Endothelial cell of umbilical vein (primary cell): ENCODE measurements around the gene SELENOM. TPM values are rescaled to one million over a fixed set of nuclear protein-coding genes. Genes with fewer than 3 reads are reported as not detected.

Experiments used
- BruUV-seq: library from RNA; stranded (reverse); fragments of 400-500 nt; replicated peaks from 2 replicates; lab custom pipeline; 2021; lab: Mats Ljungman, UMichigan
- CTCF ChIA-PET: fragments of 300-600, 350-600 bp; sonication (Branson Sonifier 250); formaldehyde crosslinking; loops from one replicate; lab custom pipeline; 2021; ENCODE audit warnings: antibody characterized with exemption, inconsistent platforms; lab: Charles Lee
- POLR2A ChIA-PET: fragments of 300-600, 350-600 bp; sonication (Branson Sonifier 250); formaldehyde crosslinking; loops from one replicate; lab custom pipeline; 2021; ENCODE audit warnings: antibody characterized with exemption, inconsistent platforms; lab: Charles Lee
- DNase-seq: peaks from one replicate; pipeline ENCODE4 v3.0.0-alpha.2; 2011; ENCODE audit warnings: low read depth, low spot score
- FAIRE-seq: peaks from 2 replicates; lab custom pipeline; 2011; peaks lifted over from hg19 to GRCh38; lab: Jason Lieb, UNC
- H2AFZ ChIP-seq: 2 replicates; pipeline ENCODE4 v1.6.0; 2012; ENCODE audit warnings: low read depth, low read length, control low read depth, inconsistent platforms
- H3K27ac ChIP-seq: 2 replicates; pipeline ENCODE4 v1.5.1; 2011; ENCODE audit warnings: low read depth, mild to moderate bottlenecking, control low read depth, low read length, moderate library complexity; ENCODE audit not compliant: insufficient read depth
- H3K27me3 ChIP-seq, 2 experiments: 2 replicates each; pipeline versions ENCODE4 v1.6.0 to v1.6.1; 2011; ENCODE audit warnings: low read length in 2 of 2, mixed read lengths in 1 of 2; ENCODE audit not compliant: control insufficient read depth in 2 of 2, insufficient read depth in 2 of 2
- H3K36me3 ChIP-seq, 2 experiments: 2 replicates in 1 of 2; 3 replicates in 1 of 2; pipeline ENCODE4 v1.5.1; 2011; ENCODE audit warnings: low read length in 2 of 2, mild to moderate bottlenecking in 1 of 2, moderate library complexity in 1 of 2; ENCODE audit not compliant: control insufficient read depth in 2 of 2, insufficient read depth in 2 of 2; ENCODE audit errors: extremely low read depth in 1 of 2
- H3K4me1 ChIP-seq: 3 replicates; pipeline ENCODE4 v1.5.1; 2011; ENCODE audit warnings: mild to moderate bottlenecking, low read length; ENCODE audit not compliant: control insufficient read depth, insufficient read depth; ENCODE audit errors: extremely low read depth
- H3K4me2 ChIP-seq: 2 replicates; pipeline ENCODE4 v1.6.1; 2011; ENCODE audit warnings: low read length, control low read depth, mixed read lengths; ENCODE audit not compliant: insufficient read depth
- H3K4me3 ChIP-seq, 3 experiments: fragments of 200-600 bp in 1 of 3; sonication (generic), shearing (Covaris generic) in 1 of 3; replicated peaks in 1 of 3; 2 replicates each; pipeline ENCODE4 v1.5.1; 2011 to 2016; ENCODE audit warnings: control low read depth in 3 of 3, low read length in 3 of 3, mild to moderate bottlenecking in 2 of 3, inconsistent platforms in 1 of 3, low read depth in 1 of 3, moderate library complexity in 1 of 3; ENCODE audit not compliant: insufficient read depth in 1 of 3
- H3K79me2 ChIP-seq: 2 replicates; pipeline ENCODE4 v1.6.0; 2012; ENCODE audit warnings: low read length, inconsistent platforms; ENCODE audit not compliant: control insufficient read depth, insufficient read depth
- H3K9ac ChIP-seq: replicated peaks from 2 replicates; pipeline ENCODE3; 2011; ENCODE audit warnings: low read length, control low read depth; ENCODE audit not compliant: insufficient read depth; ENCODE audit errors: extremely low read depth
- H3K9me1 ChIP-seq: replicated peaks from 3 replicates; pipeline ENCODE4 v1.6.0; 2011; ENCODE audit warnings: mild to moderate bottlenecking, low read length; ENCODE audit not compliant: control insufficient read depth, insufficient read depth; ENCODE audit errors: extremely low read depth
- H3K9me3 ChIP-seq: replicated peaks from 2 replicates; pipeline ENCODE4 v1.5.1; 2012; ENCODE audit warnings: low read length, inconsistent platforms; ENCODE audit not compliant: control insufficient read depth, insufficient read depth
- H4K20me1 ChIP-seq: replicated peaks from 2 replicates; pipeline ENCODE3; 2011; ENCODE audit warnings: mild to moderate bottlenecking, low read length; ENCODE audit not compliant: control insufficient read depth, insufficient read depth; ENCODE audit errors: extremely low read depth
- EZH2 ChIP-seq: IDR thresholded peaks from 2 replicates; pipeline ENCODE4 v1.6.1; 2012; ENCODE audit warnings: borderline replicate concordance, low read depth, mild to moderate bottlenecking, moderate library complexity, low read length, inconsistent platforms; ENCODE audit not compliant: severe bottlenecking
- FOS ChIP-seq: IDR thresholded peaks from 2 replicates; pipeline ENCODE4 v1.6.1; 2011; ENCODE audit warnings: mild to moderate bottlenecking, low read length, moderate library complexity, borderline replicate concordance; ENCODE audit not compliant: insufficient read depth
- JUN ChIP-seq: IDR thresholded peaks from 2 replicates; pipeline ENCODE4 v1.6.1; 2011; ENCODE audit warnings: borderline replicate concordance, low read depth; ENCODE audit not compliant: insufficient read length, insufficient read depth
- MYC ChIP-seq: IDR thresholded peaks from one replicate; pipeline ENCODE4 v1.6.1; 2011; ENCODE audit warnings: mild to moderate bottlenecking, low read depth, low read length
- POLR2A ChIP-seq: IDR thresholded peaks from 2 replicates; pipeline ENCODE4 v1.6.1; 2012; ENCODE audit warnings: low read depth, mild to moderate bottlenecking, control low read depth, low read length
- dilution Hi-C: fragments of 300-500 bp; cut with MboI; formaldehyde crosslinking; loops from one replicate; pipeline ENCODE4 v1.15.0; 2019; ENCODE audit warnings: low sequenced_read_pairs; ENCODE audit not compliant: extremely low pct_ligation_motif_present
- intact Hi-C: fragments of 100-400 bp; cut with micrococcal nuclease; formaldehyde crosslinking; loops from one replicate; pipeline ENCODE4 v1.10.0; 2022
- polyA plus RNA-seq, 4 experiments: library from polyadenylated mRNA; depleted of rRNA in 3 of 4; stranded (reverse) in 3 of 4; unstranded in 1 of 4; fragments of >200 nt; gene quantifications; 2 replicates each; pipeline versions ENCODE4 v1.2.1 to v1.2.3, GENCODE V29; 2011 to 2012; ENCODE audit warnings: missing spikeins in 1 of 4
- total RNA-seq: library from RNA; stranded (reverse); gene quantifications from 2 replicates; pipeline ENCODE4 v1.2.3, GENCODE V29; 2021
- TF ChIP-seq, protein P1 (sequence below), 2 donors: IDR thresholded peaks; 1 replicate in 1 of 2; 2 replicates in 1 of 2; pipeline ENCODE4 v1.5.1; 2011; ENCODE audit warnings: low read length in 2 of 2, mild to moderate bottlenecking in 2 of 2, moderate library complexity in 2 of 2, control low read depth in 1 of 2, inconsistent platforms in 1 of 2, low read depth in 1 of 2; ENCODE audit not compliant: insufficient read depth in 1 of 2; ENCODE audit errors: extremely low read depth in 1 of 2
- TF ChIP-seq, protein P2 (sequence below): IDR thresholded peaks from 2 replicates; pipeline ENCODE4 v1.6.1; 2011; ENCODE audit not compliant: insufficient read depth, insufficient read length

SELENOM gene
- total and polyA plus RNA-seq, 2 donors (not counting 3 experiments of a cell fraction or from before 2014, with no cell fraction given): 29.6 to 87.1 TPM

DNA sequence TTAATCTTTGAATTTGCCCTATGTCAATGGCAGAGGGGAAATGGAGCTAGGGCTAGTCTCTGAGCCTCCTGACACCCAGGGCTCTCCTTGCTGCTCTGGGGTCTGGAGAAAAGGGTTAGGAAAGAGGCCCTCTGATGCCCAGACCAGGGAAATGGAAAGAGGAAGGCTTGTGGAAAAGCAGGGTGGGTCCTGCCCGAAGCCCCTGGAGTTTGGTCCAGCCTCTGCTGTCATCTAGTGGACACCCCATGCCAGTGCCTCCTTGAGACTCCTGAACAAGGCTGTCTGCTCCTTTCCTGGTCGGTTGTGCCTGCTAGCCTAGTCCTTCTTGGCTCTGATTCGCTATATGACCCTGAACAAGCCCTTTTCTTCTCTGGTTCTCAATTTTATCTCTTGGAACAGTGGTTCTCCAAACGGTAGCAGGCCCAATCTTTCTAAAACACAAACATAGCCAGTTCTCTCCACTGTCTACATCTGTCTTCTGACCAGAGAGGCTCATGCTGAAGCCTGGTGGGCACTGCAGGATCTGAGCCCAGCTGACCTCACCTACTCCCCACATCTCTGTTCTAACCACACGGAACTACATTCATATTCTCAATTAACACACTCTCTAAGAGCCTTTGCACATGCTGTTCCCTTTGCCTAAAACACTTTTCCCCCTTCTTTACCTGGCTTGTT lies 41.7 kb upstream of the SELENOM start:
- peak; percentile 84 for DNase-seq
- peaks cover 8% of the 10 kb centered on the region for H3K4me1 ChIP-seq
- H3K9ac ChIP-seq: peak overlapping the region; percentile 40
- H2AFZ ChIP-seq: peak overlapping the region; percentile 73
- CTCF ChIA-PET: interaction anchor here (0.7 to 17.9 kb wide), 32 partner anchors 8 to 386 kb away, joined by 3 to 231 read pairs (median 6); partner anchors contain the start of genes LIMK2, MORC2, PLA2G3 and RNF185
- no peaks in the 10 kb centered on the region for H3K9me3 ChIP-seq
- H3K36me3 ChIP-seq: no peaks in the 10 kb centered on the region
- no peaks in the 10 kb centered on the region for H3K9me1 ChIP-seq
- TF ChIP-seq, protein P1, sequence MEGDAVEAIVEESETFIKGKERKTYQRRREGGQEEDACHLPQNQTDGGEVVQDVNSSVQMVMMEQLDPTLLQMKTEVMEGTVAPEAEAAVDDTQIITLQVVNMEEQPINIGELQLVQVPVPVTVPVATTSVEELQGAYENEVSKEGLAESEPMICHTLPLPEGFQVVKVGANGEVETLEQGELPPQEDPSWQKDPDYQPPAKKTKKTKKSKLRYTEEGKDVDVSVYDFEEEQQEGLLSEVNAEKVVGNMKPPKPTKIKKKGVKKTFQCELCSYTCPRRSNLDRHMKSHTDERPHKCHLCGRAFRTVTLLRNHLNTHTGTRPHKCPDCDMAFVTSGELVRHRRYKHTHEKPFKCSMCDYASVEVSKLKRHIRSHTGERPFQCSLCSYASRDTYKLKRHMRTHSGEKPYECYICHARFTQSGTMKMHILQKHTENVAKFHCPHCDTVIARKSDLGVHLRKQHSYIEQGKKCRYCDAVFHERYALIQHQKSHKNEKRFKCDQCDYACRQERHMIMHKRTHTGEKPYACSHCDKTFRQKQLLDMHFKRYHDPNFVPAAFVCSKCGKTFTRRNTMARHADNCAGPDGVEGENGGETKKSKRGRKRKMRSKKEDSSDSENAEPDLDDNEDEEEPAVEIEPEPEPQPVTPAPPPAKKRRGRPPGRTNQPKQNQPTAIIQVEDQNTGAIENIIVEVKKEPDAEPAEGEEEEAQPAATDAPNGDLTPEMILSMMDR (IDR thresholded peaks at IDR 0.05; ENCODE audit: extremely low read depth in 1 of 2, insufficient read depth in 1 of 2, low read depth in 1 of 2, low read length in 2 of 2): peak; percentile 97 to 99
- no peak for TF ChIP-seq POLR2A
- H4K20me1 ChIP-seq: no peaks in the 10 kb centered on the region
- intact Hi-C loops: loop anchor here (1.0 to 5.0 kb wide), 7 partner anchors 42 to 386 kb away; partner anchors contain the start of genes MORC2, SELENOM and TUG1
- H3K4me3 ChIP-seq: no peak overlapping the region
- BruUV-seq: no TSS peak
- FAIRE-seq: peak; percentile 96
- POLR2A ChIA-PET: interaction anchor here (1.3 kb wide), 1 partner anchor 9 kb away, joined by 5 read pairs; the partner anchor contains the start of gene PLA2G3
- H3K79me2 ChIP-seq: no peaks in the 10 kb centered on the region
- dilution Hi-C loops: no loop called here
- H3K27me3 ChIP-seq: no peaks in the 10 kb centered on the region
- peak overlapping the region; percentile 62 for H3K27ac ChIP-seq
- H3K4me2 ChIP-seq: peak overlapping the region; percentile 57

DNA sequence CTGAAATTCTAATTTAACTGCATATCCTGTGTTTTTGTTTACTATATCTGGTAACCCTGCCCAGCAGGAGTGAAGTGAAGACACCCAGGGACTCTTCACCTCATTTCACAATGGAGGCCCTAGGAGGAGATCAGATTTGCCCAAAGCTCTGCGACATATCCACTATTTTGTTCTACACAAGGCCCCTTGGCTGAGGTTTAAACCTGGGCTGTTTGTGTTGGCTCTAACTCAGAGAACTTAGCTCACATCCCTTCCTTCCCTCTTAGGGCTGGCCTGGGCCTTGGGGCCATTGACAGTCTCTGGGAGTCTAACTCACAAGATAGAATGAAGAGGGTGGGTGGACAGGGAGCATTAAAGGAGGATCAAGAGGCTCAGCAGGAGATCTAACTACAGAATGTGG lies 41.1 kb upstream of the SELENOM start:
- TSS peak; percentile 17 for BruUV-seq
- ChIA-PET CTCF (interaction anchor here (0.6 to 17.9 kb wide), 30 partner anchors 8 to 514 kb away, joined by 3 to 231 read pairs (median 6); partner anchors contain the start of genes MORC2, PLA2G3, RNF185 and SELENOM), POLR2A (interaction anchor here (1.3 kb wide), 1 partner anchor 8 kb away, joined by 5 read pairs; the partner anchor contains the start of gene PLA2G3)
- H4K20me1 ChIP-seq: no peaks in the 10 kb centered on the region
- TF ChIP-seq, protein P2, sequence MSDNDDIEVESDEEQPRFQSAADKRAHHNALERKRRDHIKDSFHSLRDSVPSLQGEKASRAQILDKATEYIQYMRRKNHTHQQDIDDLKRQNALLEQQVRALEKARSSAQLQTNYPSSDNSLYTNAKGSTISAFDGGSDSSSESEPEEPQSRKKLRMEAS: no peak
- TF ChIP-seq POLR2A: no peak
- no peak for TF ChIP-seq FOS
- TF ChIP-seq JUN: no peak
- TF ChIP-seq EZH2: no peak
- no peak for TF ChIP-seq MYC
- TF ChIP-seq, protein P1 (IDR thresholded peaks at IDR 0.05; ENCODE audit: extremely low read depth in 1 of 2, insufficient read depth in 1 of 2, low read depth in 1 of 2, low read length in 2 of 2): no peak
- no peaks in the 10 kb centered on the region for H3K9me3 ChIP-seq
- intact Hi-C loops: loop anchor here (2.0 to 5.0 kb wide), 2 partner anchors 181 to 228 kb away; partner anchors contain the start of genes MORC2 and TUG1
- peak overlapping the region; percentile 62 for H3K27ac ChIP-seq
- dilution Hi-C loops: no loop called here
- H3K27me3 ChIP-seq: no peaks in the 10 kb centered on the region
- H3K4me1 ChIP-seq: peaks cover 8% of the 10 kb centered on the region
- peak overlapping the region; percentile 57 for H3K4me2 ChIP-seq
- H3K36me3 ChIP-seq: no peaks in the 10 kb centered on the region
- H2AFZ ChIP-seq: peak overlapping the region; percentile 73
- peak overlapping the region; percentile 40 for H3K9ac ChIP-seq
- no peak overlapping the region for H3K4me3 ChIP-seq
- no peaks in the 10 kb centered on the region for H3K79me2 ChIP-seq
- no peak for FAIRE-seq
- H3K9me1 ChIP-seq: no peaks in the 10 kb centered on the region
- peak; percentile 81 for DNase-seq
